ENCODE data around the gene DNAJC13.

DNAJC13 gene

DNA sequence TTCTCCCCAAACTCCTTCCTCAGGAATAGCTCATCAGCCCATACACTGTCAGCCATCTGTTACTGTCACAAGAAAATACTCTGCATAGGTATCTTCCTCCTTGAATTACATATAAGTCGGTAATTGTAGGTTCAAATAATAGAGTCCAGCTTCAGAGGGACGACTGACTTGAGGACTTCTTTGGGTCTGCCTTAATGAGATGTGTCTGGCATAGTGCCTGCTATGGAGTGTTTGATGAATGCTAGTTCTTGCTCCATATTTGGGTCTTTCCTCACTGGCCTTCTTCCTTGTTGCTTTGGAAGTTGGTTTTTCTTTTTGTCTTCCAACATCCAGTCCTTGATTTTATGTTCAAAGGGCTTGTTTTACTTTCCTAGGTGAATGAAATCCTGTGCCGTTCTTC lies 113.3 kb downstream of the DNAJC13 start:
- no peaks in the 10 kb centered on the region for H3K4me1 ChIP-seq (ENCODE audit: control insufficient read depth, low read length)
- H3K9me3 ChIP-seq (ENCODE audit: control insufficient read depth, insufficient read depth, low read length): no peaks in the 10 kb centered on the region
- H3K79me2 ChIP-seq (ENCODE audit: control insufficient read depth, low read length): no peaks in the 10 kb centered on the region
- TF ChIP-seq EZH2phosphoT487 (IDR thresholded peaks at IDR 0.05; ENCODE audit: borderline replicate concordance, low read length): no peak
- TF ChIP-seq, protein P1, sequence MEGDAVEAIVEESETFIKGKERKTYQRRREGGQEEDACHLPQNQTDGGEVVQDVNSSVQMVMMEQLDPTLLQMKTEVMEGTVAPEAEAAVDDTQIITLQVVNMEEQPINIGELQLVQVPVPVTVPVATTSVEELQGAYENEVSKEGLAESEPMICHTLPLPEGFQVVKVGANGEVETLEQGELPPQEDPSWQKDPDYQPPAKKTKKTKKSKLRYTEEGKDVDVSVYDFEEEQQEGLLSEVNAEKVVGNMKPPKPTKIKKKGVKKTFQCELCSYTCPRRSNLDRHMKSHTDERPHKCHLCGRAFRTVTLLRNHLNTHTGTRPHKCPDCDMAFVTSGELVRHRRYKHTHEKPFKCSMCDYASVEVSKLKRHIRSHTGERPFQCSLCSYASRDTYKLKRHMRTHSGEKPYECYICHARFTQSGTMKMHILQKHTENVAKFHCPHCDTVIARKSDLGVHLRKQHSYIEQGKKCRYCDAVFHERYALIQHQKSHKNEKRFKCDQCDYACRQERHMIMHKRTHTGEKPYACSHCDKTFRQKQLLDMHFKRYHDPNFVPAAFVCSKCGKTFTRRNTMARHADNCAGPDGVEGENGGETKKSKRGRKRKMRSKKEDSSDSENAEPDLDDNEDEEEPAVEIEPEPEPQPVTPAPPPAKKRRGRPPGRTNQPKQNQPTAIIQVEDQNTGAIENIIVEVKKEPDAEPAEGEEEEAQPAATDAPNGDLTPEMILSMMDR (IDR thresholded peaks at IDR 0.05; ENCODE audit: low read depth, low read length, poor library complexity, severe bottlenecking): no peak
- no peaks in the 10 kb centered on the region for H3K9me2 ChIP-seq (replicated peaks; ENCODE audit: control insufficient read depth, low read length)
- H3K27me3 ChIP-seq (ENCODE audit: control insufficient read depth, low read length): no peaks in the 10 kb centered on the region
- H3F3A ChIP-seq (ENCODE audit: control insufficient read depth, insufficient read depth): 0 out of 2 replicates have a peak, but pooled peaks cover 5% of the 10 kb centered on the region
- no peaks in the 10 kb centered on the region; the same call in 1 of the 2 replicates for H4K20me1 ChIP-seq (ENCODE audit: control insufficient read depth, insufficient read depth, low read depth, low read length)
- H3K4me3 ChIP-seq (ENCODE audit: low read length): no peak overlapping the region
- no peak overlapping the region for H3K27ac ChIP-seq (ENCODE audit: low read depth, low read length)
- H3K4me2 ChIP-seq (ENCODE audit: low read length): no peak overlapping the region
- H3K36me3 ChIP-seq (ENCODE audit: control insufficient read depth, low read length): peaks cover 53% of the 10 kb centered on the region

DNA sequence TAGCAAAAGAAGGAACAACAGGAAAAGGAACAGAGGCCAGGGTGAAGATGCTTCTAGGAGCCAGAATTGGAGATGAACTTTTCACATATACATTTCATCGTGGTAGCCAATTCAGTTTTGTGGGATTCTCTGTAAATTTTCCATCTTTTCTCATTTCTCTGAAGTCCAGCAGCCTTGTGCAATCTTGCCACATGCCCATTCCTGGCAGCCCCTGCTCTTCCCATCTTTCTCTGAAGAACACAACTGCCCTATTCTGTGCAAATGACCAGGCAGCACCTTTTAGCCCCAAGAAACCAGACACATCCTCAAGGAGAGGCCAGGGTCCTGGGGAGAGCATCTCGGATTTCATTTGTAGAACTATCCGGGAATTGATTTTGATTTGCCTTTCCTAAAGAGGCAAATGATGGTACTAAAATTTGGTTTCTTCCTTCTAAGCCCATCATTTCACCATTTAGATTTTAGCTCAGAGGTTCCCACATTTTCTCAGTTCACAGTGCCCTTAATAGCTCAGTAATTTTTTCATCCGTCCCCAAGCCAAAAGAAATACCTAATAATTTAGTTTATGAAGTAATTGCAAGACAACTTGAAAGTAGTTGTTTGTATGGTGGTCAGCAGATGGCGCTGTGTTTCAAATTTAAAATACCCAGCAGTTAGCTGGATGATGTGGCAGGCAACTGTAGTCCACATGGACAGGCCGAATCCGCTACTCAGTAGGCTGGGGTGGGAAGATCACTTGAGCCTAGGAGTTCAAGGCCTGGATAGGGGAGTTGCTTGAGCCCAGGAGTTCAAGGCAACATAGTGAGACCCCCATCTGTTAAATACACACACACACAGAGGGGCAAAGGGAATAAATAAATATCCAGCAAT lies 118.5 kb downstream of the DNAJC13 start:
- H3K36me3 ChIP-seq (ENCODE audit: control insufficient read depth, low read length): peaks cover 48% of the 10 kb centered on the region
- H3K27me3 ChIP-seq (ENCODE audit: control insufficient read depth, low read length): no peaks in the 10 kb centered on the region
- H3K9me3 ChIP-seq (ENCODE audit: control insufficient read depth, insufficient read depth, low read length): no peaks in the 10 kb centered on the region
- H4K20me1 ChIP-seq (ENCODE audit: control insufficient read depth, insufficient read depth, low read depth, low read length): 0 out of 2 replicates have a peak, but pooled peaks cover 4% of the 10 kb centered on the region
- H3K9me2 ChIP-seq (replicated peaks; ENCODE audit: control insufficient read depth, low read length): no peaks in the 10 kb centered on the region
- TF ChIP-seq EZH2phosphoT487 (IDR thresholded peaks at IDR 0.05; ENCODE audit: borderline replicate concordance, low read length): no peak
- TF ChIP-seq, protein P1 (IDR thresholded peaks at IDR 0.05; ENCODE audit: low read depth, low read length, poor library complexity, severe bottlenecking): peak; percentile 80
- H3K4me1 ChIP-seq (ENCODE audit: control insufficient read depth, low read length): no peaks in the 10 kb centered on the region
- no peaks in the 10 kb centered on the region; the same call in 1 of the 2 replicates for H3K79me2 ChIP-seq (ENCODE audit: control insufficient read depth, low read length)
- no peak overlapping the region for H3K27ac ChIP-seq (ENCODE audit: low read depth, low read length)
- H3K4me3 ChIP-seq (ENCODE audit: low read length): no peak overlapping the region
- 0 out of 2 replicates have a peak, but pooled peaks cover 5% of the 10 kb centered on the region for H3F3A ChIP-seq (ENCODE audit: control insufficient read depth, insufficient read depth)
- H3K4me2 ChIP-seq (ENCODE audit: low read length): no peak overlapping the region

DNA sequence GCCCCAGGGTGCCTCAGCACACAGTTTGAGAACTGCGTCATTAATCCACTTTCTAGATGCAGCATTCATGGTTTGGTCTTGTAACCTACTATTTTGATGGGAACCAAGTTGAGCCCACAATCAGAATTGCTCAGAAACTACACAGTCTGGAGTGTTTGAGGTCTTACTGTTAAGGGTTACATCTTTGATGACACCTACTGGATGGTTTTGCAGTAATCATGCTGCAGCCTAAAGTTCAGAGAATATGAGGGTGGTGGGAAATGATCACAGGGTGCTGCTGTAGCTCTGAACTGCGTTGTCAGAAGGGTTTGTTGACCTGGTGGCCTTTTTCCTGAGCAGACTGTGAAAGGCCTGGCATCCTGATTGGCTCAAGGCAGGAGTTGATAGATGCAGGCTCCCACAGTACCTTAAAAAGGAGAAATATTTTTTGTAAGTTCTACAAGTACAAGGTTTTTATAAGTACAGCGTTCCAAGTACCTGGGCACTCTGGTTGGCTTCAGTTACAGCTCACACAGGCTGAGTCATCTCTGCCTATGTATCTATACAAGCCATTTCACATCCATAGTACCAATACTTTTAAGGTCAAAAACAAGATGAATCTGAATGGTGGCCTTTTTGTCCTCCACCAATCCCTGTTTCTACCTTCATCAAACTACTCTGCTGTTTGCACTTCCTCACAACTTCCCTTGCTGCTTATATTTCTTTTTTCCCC lies 119.3 kb downstream of the DNAJC13 start:
- H3K36me3 ChIP-seq (ENCODE audit: control insufficient read depth, low read length): peaks cover 46% of the 10 kb centered on the region
- no peaks in the 10 kb centered on the region for H3K4me1 ChIP-seq (ENCODE audit: control insufficient read depth, low read length)
- H3K9me2 ChIP-seq (replicated peaks; ENCODE audit: control insufficient read depth, low read length): no peaks in the 10 kb centered on the region
- H3K79me2 ChIP-seq (ENCODE audit: control insufficient read depth, low read length): no peaks in the 10 kb centered on the region; the same call in 1 of the 2 replicates
- H3K27ac ChIP-seq (ENCODE audit: low read depth, low read length): no peak overlapping the region
- H3K4me2 ChIP-seq (ENCODE audit: low read length): no peak overlapping the region
- H4K20me1 ChIP-seq (ENCODE audit: control insufficient read depth, insufficient read depth, low read depth, low read length): 0 out of 2 replicates have a peak, but pooled peaks cover 4% of the 10 kb centered on the region
- H3F3A ChIP-seq (ENCODE audit: control insufficient read depth, insufficient read depth): 0 out of 2 replicates have a peak, but pooled peaks cover 5% of the 10 kb centered on the region
- TF ChIP-seq, protein P1 (IDR thresholded peaks at IDR 0.05; ENCODE audit: low read depth, low read length, poor library complexity, severe bottlenecking): no peak
- no peaks in the 10 kb centered on the region for H3K27me3 ChIP-seq (ENCODE audit: control insufficient read depth, low read length)
- H3K4me3 ChIP-seq (ENCODE audit: low read length): no peak overlapping the region
- no peaks in the 10 kb centered on the region for H3K9me3 ChIP-seq (ENCODE audit: control insufficient read depth, insufficient read depth, low read length)
